Activated T-helper 2 cell treated with anti-CD3 and anti-CD28 coated beads, Interferon-gamma antibody, Interleukin-2, Interleukin-4, amounts not matched to agents 10 μg/mL and 5 μg/mL and 100 μg/mL, durations not matched to agents 14 hours and 24 hours and 36 hours (primary cell): Measurements from ENCODE around the gene XPNPEP2. TPM values are rescaled to one million over a fixed set of nuclear protein-coding genes. Genes with fewer than 3 reads are reported as not detected.

ENCODE experiments used
- DNase-seq: peaks from one replicate; pipeline ENCODE4 v3.0.0; 2021; ENCODE audit warnings: low spot score
- H3K27ac Mint-ChIP-seq: one replicate; pipeline ENCODE4 v1.8.0; 2021; ENCODE audit warnings: mixed read lengths
- H3K27me3 Mint-ChIP-seq: one replicate; pipeline ENCODE4 v1.8.0; 2021; ENCODE audit warnings: low read depth, mixed read lengths
- H3K36me3 Mint-ChIP-seq: one replicate; pipeline ENCODE4 v1.8.0; 2021; ENCODE audit warnings: low read depth, mixed read lengths
- H3K4me1 Mint-ChIP-seq: one replicate; pipeline ENCODE4 v1.8.0; 2021; ENCODE audit warnings: low read depth, mixed read lengths
- H3K4me3 Mint-ChIP-seq: one replicate; pipeline ENCODE4 v1.8.0; 2021; ENCODE audit warnings: low read depth, mild to moderate bottlenecking, moderate library complexity, mixed read lengths
- H3K9me3 Mint-ChIP-seq: one replicate; pipeline ENCODE4 v1.8.0; 2021; ENCODE audit warnings: mixed read lengths
- intact Hi-C: fragments of 100-400 bp; cut with micrococcal nuclease; formaldehyde crosslinking; loops from one replicate; pipeline ENCODE4 v1.15.1; 2023
- total RNA-seq: library from RNA; stranded (reverse); gene quantifications from 2 replicates; pipeline ENCODE4 v1.2.3, GENCODE V29; 2022

XPNPEP2 gene
- total RNA-seq, 1 donor from 2014 or later: 0.16 TPM

DNA sequence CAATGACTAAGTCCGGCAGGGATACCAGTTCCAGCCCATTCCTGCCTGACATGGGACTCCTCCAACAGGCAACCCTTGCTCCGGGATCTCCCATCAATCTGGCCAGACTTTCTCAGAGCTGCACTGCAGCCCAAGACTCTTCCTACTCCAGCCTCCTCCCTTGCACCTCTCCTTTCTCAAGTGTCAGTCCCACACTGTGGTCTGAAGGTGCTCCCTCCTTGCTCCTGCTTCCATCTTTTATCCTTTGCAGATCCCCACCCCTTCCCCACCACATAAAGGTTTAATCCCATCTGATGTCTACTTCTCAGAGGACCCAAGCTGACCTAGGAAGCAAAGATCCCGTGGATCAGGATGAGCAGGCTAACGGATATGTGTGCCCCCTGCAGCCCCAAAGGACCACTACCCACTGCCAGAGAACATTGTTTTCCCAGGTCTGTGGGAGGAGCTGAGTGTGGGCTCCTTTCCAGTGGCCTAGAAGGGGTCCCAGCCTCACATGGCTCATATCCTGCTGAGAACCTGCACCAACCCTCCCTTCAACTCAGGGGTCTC lies 33.3 kb upstream of the XPNPEP2 start:
- H3K27me3 Mint-ChIP-seq: no peaks in the 10 kb centered on the region
- no peak for DNase-seq
- no peak overlapping the region for H3K27ac Mint-ChIP-seq
- H3K36me3 Mint-ChIP-seq: no peaks in the 10 kb centered on the region
- H3K9me3 Mint-ChIP-seq: no peaks in the 10 kb centered on the region
- no peak overlapping the region for H3K4me3 Mint-ChIP-seq
- H3K4me1 Mint-ChIP-seq: no peaks in the 10 kb centered on the region
- intact Hi-C loops: no loop called here

DNA sequence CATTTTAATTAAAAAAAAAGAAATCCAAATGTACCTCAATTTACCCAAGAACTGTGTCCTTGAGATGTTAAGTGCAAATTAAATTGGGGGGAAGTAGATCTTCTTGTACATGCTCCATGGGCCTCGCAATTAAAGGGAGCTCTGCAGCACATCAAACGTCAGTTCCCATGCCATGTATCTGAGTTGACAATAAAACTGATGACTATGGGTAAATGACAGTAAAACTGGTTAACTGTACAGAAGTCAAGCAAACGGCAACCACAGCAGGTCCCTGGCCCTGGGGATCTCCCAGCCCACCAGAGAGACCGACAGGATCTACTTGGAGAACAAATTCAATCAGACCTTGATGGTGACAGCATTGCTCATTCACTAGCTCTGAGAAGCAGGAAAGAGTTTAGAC lies 32.8 kb upstream of the XPNPEP2 start:
- Mint-ChIP-seq H3K4me3 (no peak overlapping the region), H3K27me3 (no peaks in the 10 kb centered on the region), H3K36me3 (no peaks in the 10 kb centered on the region), H3K27ac (no peak overlapping the region), H3K4me1 (no peaks in the 10 kb centered on the region), H3K9me3 (no peaks in the 10 kb centered on the region)
- DNase-seq: no peak
- intact Hi-C loops: no loop called here

DNA sequence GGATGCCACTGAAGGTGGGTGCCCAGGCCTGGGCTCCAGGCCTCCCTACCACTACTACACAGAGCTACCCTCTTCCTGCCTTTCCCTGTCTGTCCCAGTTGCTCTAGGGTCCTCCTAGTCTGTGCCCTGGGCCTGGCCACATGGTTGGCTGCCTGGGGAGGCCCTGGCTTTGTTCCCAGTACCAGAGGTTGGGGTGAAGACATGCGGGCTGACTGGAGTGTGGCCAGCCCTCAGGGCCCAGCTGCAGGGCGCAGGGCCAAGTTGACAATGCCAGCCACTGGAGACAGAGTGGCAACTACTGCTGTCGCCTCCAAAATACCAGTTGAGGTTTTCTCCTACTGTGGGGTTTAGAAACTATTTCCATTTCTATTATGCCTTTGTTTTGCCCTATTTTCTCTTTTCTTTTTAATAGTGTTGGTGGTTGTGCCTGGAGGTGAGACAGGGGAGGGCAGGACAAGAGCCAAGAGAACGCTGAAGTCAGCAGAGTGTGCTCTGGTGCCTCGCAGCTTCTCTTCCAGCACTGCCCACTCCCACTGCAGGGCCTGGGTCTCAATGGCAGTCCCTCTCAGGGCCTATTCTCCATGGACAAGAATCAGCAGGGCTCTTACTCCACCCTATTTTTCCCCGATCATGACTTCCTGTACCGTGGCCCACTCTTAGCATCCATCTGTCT lies 32.2 kb upstream of the XPNPEP2 start:
- H3K27ac Mint-ChIP-seq: no peak overlapping the region
- no peaks in the 10 kb centered on the region for H3K4me1 Mint-ChIP-seq
- no peak for DNase-seq
- intact Hi-C loops: no loop called here
- H3K36me3 Mint-ChIP-seq: no peaks in the 10 kb centered on the region
- no peaks in the 10 kb centered on the region for H3K27me3 Mint-ChIP-seq
- no peak overlapping the region for H3K4me3 Mint-ChIP-seq
- H3K9me3 Mint-ChIP-seq: no peaks in the 10 kb centered on the region

DNA sequence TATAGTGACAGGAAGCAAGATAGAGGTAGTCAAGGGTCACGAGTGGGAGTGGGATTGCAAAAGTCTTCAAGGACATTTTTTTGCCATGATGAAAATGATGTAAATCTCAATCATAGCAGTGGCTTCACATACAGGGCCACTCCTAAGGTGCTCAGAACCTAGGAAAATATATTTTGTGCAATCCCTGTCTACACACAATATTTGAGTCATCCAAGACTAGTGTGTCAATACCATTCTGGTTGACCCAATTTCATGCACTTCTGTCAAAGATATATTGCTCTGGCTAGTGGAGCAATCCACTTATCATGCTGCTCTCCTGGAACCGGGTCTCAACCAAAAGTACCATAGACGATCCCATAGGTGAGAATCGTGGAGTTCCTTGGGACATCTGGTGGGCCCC lies 24.2 kb upstream of the XPNPEP2 start:
- H3K4me1 Mint-ChIP-seq: no peaks in the 10 kb centered on the region

DNA sequence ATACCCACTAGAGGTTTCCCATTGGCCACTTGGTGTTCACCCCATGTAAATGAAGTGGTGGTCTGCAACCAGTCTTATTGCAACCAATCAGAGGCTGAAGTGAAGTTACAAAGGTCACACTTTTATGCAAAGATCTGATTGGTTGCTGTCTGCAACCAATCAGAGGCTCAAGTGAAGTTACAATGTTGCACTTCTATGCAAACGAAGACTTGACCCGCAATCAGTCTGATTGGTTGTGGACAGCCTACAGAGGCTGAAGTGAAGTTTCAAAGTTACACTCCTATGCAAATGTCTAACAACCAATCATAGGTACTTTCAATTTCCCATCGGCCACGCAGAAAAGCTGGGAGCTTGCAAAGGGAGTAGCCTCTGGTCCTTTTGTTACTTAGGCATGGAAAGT lies 22.3 kb upstream of the XPNPEP2 start:
- Mint-ChIP-seq H3K4me3 (no peak overlapping the region), H3K27me3 (no peaks in the 10 kb centered on the region), H3K36me3 (no peaks in the 10 kb centered on the region), H3K27ac (no peak overlapping the region), H3K9me3 (no peaks in the 10 kb centered on the region), H3K4me1 (no peaks in the 10 kb centered on the region)
- intact Hi-C loops: no loop called here
- DNase-seq: no peak

More for the DNA sequence above, 24.2 kb upstream of the XPNPEP2 start:
- no peak overlapping the region for H3K27ac Mint-ChIP-seq
- H3K4me3 Mint-ChIP-seq: no peak overlapping the region
- no peak for DNase-seq
- no peaks in the 10 kb centered on the region for H3K9me3 Mint-ChIP-seq
- no peaks in the 10 kb centered on the region for H3K27me3 Mint-ChIP-seq
- intact Hi-C loops: no loop called here
- no peaks in the 10 kb centered on the region for H3K36me3 Mint-ChIP-seq

DNA sequence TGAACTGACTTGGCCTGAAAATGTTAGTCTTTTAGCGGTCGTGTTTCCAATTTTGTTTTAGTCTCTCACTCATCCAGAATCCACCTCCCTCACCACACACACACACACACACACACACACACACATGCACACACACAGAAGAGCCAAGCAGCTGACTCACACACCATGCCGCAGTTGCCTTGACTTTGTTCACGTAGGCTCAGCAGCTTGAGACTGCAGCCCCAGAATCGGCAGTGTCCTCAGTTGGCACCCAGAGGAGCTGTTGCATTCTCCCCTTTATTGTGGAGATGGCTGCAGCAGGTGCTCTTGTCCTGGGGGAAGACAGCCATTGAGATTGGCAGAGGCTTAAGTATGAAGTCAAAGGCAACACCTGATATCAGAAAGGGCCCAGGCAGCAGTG lies 20.9 kb upstream of the XPNPEP2 start:
- no peak for DNase-seq
- H3K9me3 Mint-ChIP-seq: no peaks in the 10 kb centered on the region
- no peaks in the 10 kb centered on the region for H3K27me3 Mint-ChIP-seq
- H3K4me1 Mint-ChIP-seq: peaks cover 9% of the 10 kb centered on the region
- H3K27ac Mint-ChIP-seq: no peak overlapping the region
- no peak overlapping the region for H3K4me3 Mint-ChIP-seq
- no peaks in the 10 kb centered on the region for H3K36me3 Mint-ChIP-seq
- intact Hi-C loops: no loop called here

DNA sequence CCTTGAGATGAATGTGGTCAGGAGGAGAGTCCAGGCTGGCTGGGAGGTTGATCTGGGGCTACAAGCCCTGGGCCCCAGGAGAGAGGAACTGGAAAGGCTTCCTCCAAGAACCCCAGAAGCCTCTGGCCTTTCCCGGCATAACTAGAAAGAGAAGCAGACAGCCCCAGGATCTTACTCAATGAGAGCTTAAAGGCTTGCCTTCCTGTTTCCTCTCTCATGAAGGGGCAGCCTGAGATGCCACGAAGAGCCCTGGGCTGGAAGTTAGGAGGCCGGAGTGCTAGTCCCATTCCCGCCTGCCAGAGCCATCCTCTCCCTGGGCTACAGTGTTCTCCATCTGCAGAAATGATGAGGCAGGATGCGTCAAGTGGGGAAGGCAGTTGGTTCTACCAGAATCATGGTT lies 20.1 kb upstream of the XPNPEP2 start:
- H3K4me1 Mint-ChIP-seq: peaks cover 9% of the 10 kb centered on the region
- H3K27ac Mint-ChIP-seq: no peak overlapping the region
- intact Hi-C loops: no loop called here
- H3K27me3 Mint-ChIP-seq: no peaks in the 10 kb centered on the region
- no peaks in the 10 kb centered on the region for H3K9me3 Mint-ChIP-seq
- no peaks in the 10 kb centered on the region for H3K36me3 Mint-ChIP-seq
- DNase-seq: no peak
- H3K4me3 Mint-ChIP-seq: no peak overlapping the region

DNA sequence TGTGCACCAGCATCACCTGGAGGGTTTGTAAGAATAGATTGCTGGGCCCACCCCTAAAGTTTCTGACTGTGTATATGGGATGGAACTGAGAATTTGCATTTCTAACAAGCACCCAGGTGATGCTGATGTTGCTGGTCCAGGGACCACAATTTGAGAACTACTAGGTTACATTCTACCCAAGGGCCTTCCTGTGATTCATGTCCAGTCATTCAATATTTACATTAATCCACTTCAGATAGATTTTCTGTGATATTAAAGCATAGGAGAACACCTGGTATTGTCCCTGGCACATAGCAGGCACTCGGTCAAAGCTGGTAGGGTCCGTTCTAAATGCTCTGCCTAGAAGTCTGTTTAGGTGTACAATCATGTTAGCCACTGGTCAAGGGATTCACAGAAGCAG lies 19.5 kb upstream of the XPNPEP2 start:
- intact Hi-C loops: no loop called here
- Mint-ChIP-seq H3K36me3 (no peaks in the 10 kb centered on the region), H3K4me3 (no peak overlapping the region), H3K27ac (no peak overlapping the region), H3K27me3 (peaks cover under 1% of the 10 kb centered on the region), H3K9me3 (no peaks in the 10 kb centered on the region), H3K4me1 (peaks cover 9% of the 10 kb centered on the region)
- no peak for DNase-seq

DNA sequence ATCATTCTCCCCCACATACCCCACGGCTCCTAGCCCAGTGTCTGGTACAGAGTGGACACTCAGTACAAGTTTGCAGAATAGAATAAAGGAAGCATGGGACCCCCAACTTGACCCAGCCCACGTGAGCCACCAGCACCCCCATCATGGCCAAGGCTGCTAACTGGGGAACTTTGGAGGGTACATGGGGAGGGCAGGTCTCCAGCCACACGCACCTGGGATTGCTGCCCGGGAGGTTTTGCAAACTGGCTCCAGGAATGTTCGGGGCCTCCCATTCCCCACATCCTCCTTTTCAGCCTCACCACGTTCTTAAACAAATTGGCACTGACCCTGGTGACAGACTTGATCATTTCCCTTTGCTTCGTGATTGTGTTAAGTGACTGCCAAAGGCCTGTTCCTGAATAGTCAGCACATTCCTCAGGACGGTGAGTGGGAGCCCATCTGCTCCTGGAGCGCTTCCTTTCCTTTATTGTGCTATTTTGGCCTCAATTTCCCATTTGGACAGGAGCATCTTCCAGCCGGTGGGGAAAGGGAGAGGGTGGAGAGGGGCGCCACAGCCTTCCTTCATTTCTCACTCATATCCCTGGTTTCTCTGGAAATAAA lies 18.7 kb upstream of the XPNPEP2 start:
- H3K4me1 Mint-ChIP-seq: peaks cover 12% of the 10 kb centered on the region
- no peaks in the 10 kb centered on the region for H3K9me3 Mint-ChIP-seq
- peaks cover 7% of the 10 kb centered on the region for H3K27me3 Mint-ChIP-seq
- no peak overlapping the region for H3K4me3 Mint-ChIP-seq
- H3K27ac Mint-ChIP-seq: no peak overlapping the region
- DNase-seq: no peak
- no peaks in the 10 kb centered on the region for H3K36me3 Mint-ChIP-seq
- intact Hi-C loops: no loop called here

DNA sequence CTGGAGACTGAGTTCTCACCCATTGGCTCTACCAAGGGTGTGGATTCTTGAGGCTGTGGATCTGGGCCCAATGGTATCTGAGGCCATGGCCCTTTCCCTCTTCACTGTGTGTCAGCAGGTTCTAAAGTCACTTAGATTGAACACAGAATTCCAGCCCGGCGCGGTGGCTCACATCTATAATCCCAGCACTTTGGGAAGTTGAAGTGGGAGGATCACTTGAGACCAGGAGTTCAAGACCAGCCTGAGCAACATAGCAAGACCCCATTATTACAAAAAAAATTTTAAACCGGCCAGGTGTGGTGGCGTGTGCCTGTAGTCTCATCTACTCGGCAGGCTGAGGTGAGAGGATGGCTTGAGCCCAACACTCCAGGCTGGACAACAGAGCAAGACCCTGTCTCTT lies 18.0 kb upstream of the XPNPEP2 start:
- H3K36me3 Mint-ChIP-seq: no peaks in the 10 kb centered on the region
- no peaks in the 10 kb centered on the region for H3K9me3 Mint-ChIP-seq
- H3K4me3 Mint-ChIP-seq: no peak overlapping the region
- H3K27ac Mint-ChIP-seq: no peak overlapping the region
- DNase-seq: no peak
- H3K4me1 Mint-ChIP-seq: peaks cover 12% of the 10 kb centered on the region
- H3K27me3 Mint-ChIP-seq: peaks cover 7% of the 10 kb centered on the region
- intact Hi-C loops: no loop called here

DNA sequence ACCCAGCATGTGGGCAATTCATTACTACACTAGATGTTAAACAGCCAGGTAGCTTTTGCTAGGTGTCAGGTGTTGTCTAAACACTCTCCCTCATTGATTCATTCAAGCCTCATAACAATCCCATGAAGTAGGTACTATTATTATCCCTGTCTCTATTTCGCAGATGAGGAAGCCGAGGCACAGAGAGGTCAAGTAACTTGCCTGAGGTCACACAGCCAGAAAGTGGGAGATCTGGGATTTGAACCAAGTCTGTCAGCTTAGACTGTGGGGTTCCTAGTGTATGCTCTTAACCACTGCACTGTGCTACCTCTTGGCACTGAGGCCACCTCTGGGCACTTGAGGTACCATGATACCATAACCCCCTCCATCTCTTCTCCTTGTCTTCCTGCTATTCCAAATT lies 17.4 kb upstream of the XPNPEP2 start:
- H3K27me3 Mint-ChIP-seq: peaks cover 7% of the 10 kb centered on the region
- no peaks in the 10 kb centered on the region for H3K36me3 Mint-ChIP-seq
- intact Hi-C loops: no loop called here
- H3K4me1 Mint-ChIP-seq: peaks cover 13% of the 10 kb centered on the region
- H3K9me3 Mint-ChIP-seq: no peaks in the 10 kb centered on the region
- DNase-seq: no peak
- H3K4me3 Mint-ChIP-seq: no peak overlapping the region
- no peak overlapping the region for H3K27ac Mint-ChIP-seq

DNA sequence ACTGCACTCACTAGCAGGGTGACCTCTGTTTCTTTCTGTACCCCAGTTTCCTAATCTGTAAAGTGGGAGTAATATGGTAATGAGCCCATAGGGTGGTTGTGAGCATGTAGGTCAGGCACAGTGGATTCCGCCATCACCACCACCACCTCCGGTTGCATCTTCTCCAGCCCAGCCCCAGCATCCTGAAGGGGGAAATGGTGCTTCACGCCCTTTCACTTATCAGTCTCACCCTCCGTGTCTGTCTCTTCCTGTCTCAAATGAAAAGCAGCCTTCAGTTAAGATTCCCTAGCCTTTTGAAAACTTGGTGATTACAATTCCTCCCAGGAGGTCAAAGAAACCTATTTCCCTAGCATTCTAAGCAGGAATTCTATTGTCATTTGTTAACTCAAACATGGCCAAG lies 16.9 kb upstream of the XPNPEP2 start:
- Mint-ChIP-seq H3K4me3 (no peak overlapping the region), H3K27ac (no peak overlapping the region), H3K4me1 (peaks cover 16% of the 10 kb centered on the region), H3K27me3 (peaks cover 7% of the 10 kb centered on the region), H3K9me3 (no peaks in the 10 kb centered on the region), H3K36me3 (no peaks in the 10 kb centered on the region)
- no peak for DNase-seq
- intact Hi-C loops: no loop called here

DNA sequence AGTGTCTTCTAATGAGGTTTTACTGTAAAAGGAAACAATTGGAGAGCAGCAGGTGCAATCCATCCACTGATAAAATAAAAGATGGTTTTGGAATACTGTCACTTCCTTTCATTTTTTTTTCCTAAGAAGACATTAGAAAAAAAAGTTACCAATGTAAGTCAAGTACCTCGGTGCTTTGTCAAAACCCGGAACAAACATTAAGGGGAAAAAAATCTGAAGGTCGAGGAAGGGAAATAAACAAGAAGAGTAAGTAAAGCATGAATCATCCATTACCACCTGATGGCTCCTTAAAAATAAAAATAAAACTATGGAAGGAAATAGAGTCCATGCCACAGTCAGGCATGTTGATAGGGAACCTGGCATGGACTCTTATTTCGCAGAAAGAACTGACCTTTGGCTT lies 15.3 kb upstream of the XPNPEP2 start:
- Mint-ChIP-seq H3K27ac (no peak overlapping the region), H3K4me1 (peaks cover 19% of the 10 kb centered on the region), H3K4me3 (no peak overlapping the region), H3K36me3 (no peaks in the 10 kb centered on the region), H3K9me3 (no peaks in the 10 kb centered on the region), H3K27me3 (peaks cover 7% of the 10 kb centered on the region)
- intact Hi-C loops: no loop called here
- no peak for DNase-seq
